ENCODE measurements around the gene OSMR. TPM values are rescaled to one million over a fixed set of nuclear protein-coding genes. Genes with fewer than 3 reads are reported as not detected.

OSMR gene
- total and polyA plus RNA-seq, 9 of the 15 experiments (the other 6 are each of a cell fraction or from before 2014, with no cell fraction given) = 0.18 to 1.7 (median 0.94) TPM

- TF ChIP-seq REST (IDR thresholded peaks at IDR 0.05; ENCODE audit: borderline replicate concordance) (peak; percentile 96), REST (CRISPR knock-in tag; IDR thresholded peaks at IDR 0.05; ENCODE audit: low read depth) (peak; percentile 69; the same call in 1 of the 2 replicates), MIER1 (IDR thresholded peaks at IDR 0.05; ENCODE audit: low read depth) (peak; percentile 81), SP2 (IDR thresholded peaks at IDR 0.05; ENCODE audit: extremely low read depth, low read depth, low read length, poor library complexity, severe bottlenecking) (no peak)
Observed at GRCh38 chr5:38921174-38921573, 75.4 kb downstream of the OSMR start (continued).
